Endodermal cell (in vitro differentiated cells): ENCODE results near the gene P2RX6. TPM values are rescaled to one million over a fixed set of nuclear protein-coding genes. Genes with fewer than 3 reads are reported as not detected.

ENCODE experiments used
- DNase-seq: peaks from one replicate; pipeline ENCODE4 v3.0.0-alpha.2; 2017
- H3K27ac ChIP-seq: 2 replicates; pipeline ENCODE4 v1.5.1; 2013; ENCODE audit warnings: mild to moderate bottlenecking, low read depth, low read length, moderate library complexity
- H3K27me3 ChIP-seq: 2 replicates; pipeline ENCODE4 v1.6.1; 2013; ENCODE audit warnings: mild to moderate bottlenecking, low read length, moderate library complexity; ENCODE audit not compliant: insufficient read depth, control insufficient read depth, poor library complexity, severe bottlenecking
- H3K36me3 ChIP-seq: 2 replicates; pipeline ENCODE4 v1.7.0; 2013; ENCODE audit warnings: mild to moderate bottlenecking, low read length, moderate library complexity; ENCODE audit not compliant: control insufficient read depth, insufficient read depth
- H3K4me1 ChIP-seq: one replicate; pipeline ENCODE4 v1.7.0; 2013; ENCODE audit warnings: low read length; ENCODE audit not compliant: control insufficient read depth, insufficient read depth
- H3K4me3 ChIP-seq: 2 replicates; pipeline ENCODE4 v1.5.1; 2013; ENCODE audit warnings: mild to moderate bottlenecking, low read length, moderate library complexity
- H3K9ac ChIP-seq: 2 replicates; pipeline ENCODE4 v1.6.1; 2013; ENCODE audit warnings: mild to moderate bottlenecking, low read length, moderate library complexity; ENCODE audit not compliant: poor library complexity, severe bottlenecking; ENCODE audit errors: extremely low read depth
- H3K9me3 ChIP-seq: 2 replicates; pipeline ENCODE4 v1.6.1; 2013; ENCODE audit warnings: mild to moderate bottlenecking, low read length, moderate library complexity; ENCODE audit not compliant: control insufficient read depth
- H3K27ac Mint-ChIP-seq: 2 replicates; pipeline ENCODE4 v1.8.0; 2020; ENCODE audit warnings: mixed read lengths
- H3K27me3 Mint-ChIP-seq: 2 replicates; pipeline ENCODE4 v1.8.0; 2021; ENCODE audit warnings: mild to moderate bottlenecking, mixed read lengths; ENCODE audit not compliant: insufficient read depth
- H3K36me3 Mint-ChIP-seq: 2 replicates; pipeline ENCODE4 v1.8.0; 2020; ENCODE audit warnings: low read depth, mixed read lengths
- H3K4me1 Mint-ChIP-seq: 2 replicates; pipeline ENCODE4 v1.8.0; 2020; ENCODE audit warnings: mixed read lengths
- H3K4me3 Mint-ChIP-seq: 2 replicates; pipeline ENCODE4 v1.8.0; 2020; ENCODE audit warnings: mild to moderate bottlenecking, moderate library complexity, mixed read lengths
- H3K9me3 Mint-ChIP-seq: 2 replicates; pipeline ENCODE4 v1.8.0; 2020; ENCODE audit warnings: mild to moderate bottlenecking, mixed read lengths
- WGBS, 2 experiments: methylation state at CpG; one replicate each; pipeline versions ENCODE4 v1.1.5 to v1.1.7; 2013; ENCODE audit warnings: missing lambda C conversion rate in 2 of 2, mixed read lengths in 1 of 2; ENCODE audit not compliant: insufficient coverage in 1 of 2, insufficient read length in 1 of 2; 5-methylcytosine and 5-hydroxymethylcytosine counted together
- total RNA-seq, 2 donors: library from RNA; stranded (reverse); fragmentation: NEBNext Ultra II Directional in 1 of 2; extraction: Animal tissue kit (Norgen Biotek cat#: 25700) in 1 of 2; gene quantifications; 2 replicates in 1 of 2; 3 replicates in 1 of 2; pipeline ENCODE4 v1.2.1, GENCODE V29; 2021
- TF ChIP-seq, protein P1 (sequence below): fragments of 200-600 bp; sonication (generic); conservative IDR thresholded peaks from 2 replicates; pipeline ENCODE4 v1.5.0; 2021; ENCODE audit warnings: antibody characterized with exemption, mild to moderate bottlenecking

P2RX6 gene
- total RNA-seq, 2 donors from 2014 or later: 0.73 to 1.9 TPM

DNA sequence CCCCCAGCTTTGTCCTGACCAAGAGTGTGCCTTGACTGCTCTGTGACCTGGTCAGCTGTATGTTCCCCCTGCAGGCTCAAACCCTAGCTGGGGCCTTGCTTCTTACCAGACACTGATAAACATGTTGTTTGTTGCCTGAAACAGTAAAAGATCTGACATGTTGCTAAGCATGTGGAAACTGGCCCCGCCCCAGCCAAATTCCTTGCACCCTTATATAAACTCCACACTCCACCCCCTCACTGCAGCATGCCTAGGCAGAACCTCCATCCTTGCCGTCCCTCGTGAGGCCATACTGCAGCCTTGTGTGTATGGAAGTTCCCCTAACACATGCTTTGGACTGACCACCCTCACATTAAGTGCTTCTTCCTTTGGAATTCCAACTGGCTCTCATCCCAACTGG lies 58.1 kb downstream of the P2RX6 start:
- Histone ChIP-seq H3K27ac (no peak overlapping the region), H3K36me3 (no peaks in the 10 kb centered on the region), H3K4me1 (no peaks in the 10 kb centered on the region), H3K27me3 (no peaks in the 10 kb centered on the region), H3K9ac (no peak overlapping the region), H3K9me3 (no peaks in the 10 kb centered on the region), H3K4me3 (no peak overlapping the region)
- H3K36me3 Mint-ChIP-seq: no peaks in the 10 kb centered on the region
- no peak overlapping the region for H3K4me3 Mint-ChIP-seq
- 90 to 100% methylated on average over 1 to 3 of the region's 3 CpGs for WGBS, 2 experiments
- TF ChIP-seq, protein P1, sequence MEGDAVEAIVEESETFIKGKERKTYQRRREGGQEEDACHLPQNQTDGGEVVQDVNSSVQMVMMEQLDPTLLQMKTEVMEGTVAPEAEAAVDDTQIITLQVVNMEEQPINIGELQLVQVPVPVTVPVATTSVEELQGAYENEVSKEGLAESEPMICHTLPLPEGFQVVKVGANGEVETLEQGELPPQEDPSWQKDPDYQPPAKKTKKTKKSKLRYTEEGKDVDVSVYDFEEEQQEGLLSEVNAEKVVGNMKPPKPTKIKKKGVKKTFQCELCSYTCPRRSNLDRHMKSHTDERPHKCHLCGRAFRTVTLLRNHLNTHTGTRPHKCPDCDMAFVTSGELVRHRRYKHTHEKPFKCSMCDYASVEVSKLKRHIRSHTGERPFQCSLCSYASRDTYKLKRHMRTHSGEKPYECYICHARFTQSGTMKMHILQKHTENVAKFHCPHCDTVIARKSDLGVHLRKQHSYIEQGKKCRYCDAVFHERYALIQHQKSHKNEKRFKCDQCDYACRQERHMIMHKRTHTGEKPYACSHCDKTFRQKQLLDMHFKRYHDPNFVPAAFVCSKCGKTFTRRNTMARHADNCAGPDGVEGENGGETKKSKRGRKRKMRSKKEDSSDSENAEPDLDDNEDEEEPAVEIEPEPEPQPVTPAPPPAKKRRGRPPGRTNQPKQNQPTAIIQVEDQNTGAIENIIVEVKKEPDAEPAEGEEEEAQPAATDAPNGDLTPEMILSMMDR: no peak
- no peaks in the 10 kb centered on the region for H3K4me1 Mint-ChIP-seq
- peaks cover 14% of the 10 kb centered on the region for H3K9me3 Mint-ChIP-seq
- no peak overlapping the region for H3K27ac Mint-ChIP-seq
- no peak for DNase-seq
- H3K27me3 Mint-ChIP-seq: peaks cover 8% of the 10 kb centered on the region

DNA sequence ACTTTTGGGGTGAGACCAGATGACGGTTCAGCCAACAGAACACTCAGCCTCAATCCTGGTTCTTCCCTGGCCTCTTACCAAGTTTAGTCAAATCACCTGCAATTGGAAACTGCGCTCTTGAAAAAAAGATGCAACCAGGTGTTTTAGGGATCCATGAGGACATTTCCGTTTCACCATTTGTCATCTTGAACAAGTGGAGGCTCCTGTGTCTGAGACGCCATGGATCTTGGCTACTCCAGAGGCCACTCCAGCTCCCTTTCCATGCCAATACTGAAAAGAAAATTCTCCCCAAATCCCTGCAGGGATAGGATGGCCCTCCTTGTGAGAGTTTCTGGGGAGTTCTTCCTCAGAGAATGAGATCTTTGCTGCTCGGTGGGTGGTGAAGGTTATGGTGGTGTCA lies 58.5 kb downstream of the P2RX6 start:
- Histone ChIP-seq H3K27me3 (no peaks in the 10 kb centered on the region), H3K9me3 (no peaks in the 10 kb centered on the region), H3K36me3 (no peaks in the 10 kb centered on the region), H3K4me3 (no peak overlapping the region), H3K27ac (no peak overlapping the region), H3K4me1 (no peaks in the 10 kb centered on the region), H3K9ac (no peak overlapping the region)
- Mint-ChIP-seq H3K4me1 (no peaks in the 10 kb centered on the region), H3K9me3 (peaks cover 14% of the 10 kb centered on the region), H3K36me3 (no peaks in the 10 kb centered on the region), H3K27ac (no peak overlapping the region), H3K27me3 (peaks cover 8% of the 10 kb centered on the region), H3K4me3 (no peak overlapping the region)
- TF ChIP-seq, protein P1: no peak
- whole genome bisulfite sequencing, 2 experiments: 92 to 96% methylated on average over 3 to 5 of the region's 5 CpGs
- DNase-seq: no peak

DNA sequence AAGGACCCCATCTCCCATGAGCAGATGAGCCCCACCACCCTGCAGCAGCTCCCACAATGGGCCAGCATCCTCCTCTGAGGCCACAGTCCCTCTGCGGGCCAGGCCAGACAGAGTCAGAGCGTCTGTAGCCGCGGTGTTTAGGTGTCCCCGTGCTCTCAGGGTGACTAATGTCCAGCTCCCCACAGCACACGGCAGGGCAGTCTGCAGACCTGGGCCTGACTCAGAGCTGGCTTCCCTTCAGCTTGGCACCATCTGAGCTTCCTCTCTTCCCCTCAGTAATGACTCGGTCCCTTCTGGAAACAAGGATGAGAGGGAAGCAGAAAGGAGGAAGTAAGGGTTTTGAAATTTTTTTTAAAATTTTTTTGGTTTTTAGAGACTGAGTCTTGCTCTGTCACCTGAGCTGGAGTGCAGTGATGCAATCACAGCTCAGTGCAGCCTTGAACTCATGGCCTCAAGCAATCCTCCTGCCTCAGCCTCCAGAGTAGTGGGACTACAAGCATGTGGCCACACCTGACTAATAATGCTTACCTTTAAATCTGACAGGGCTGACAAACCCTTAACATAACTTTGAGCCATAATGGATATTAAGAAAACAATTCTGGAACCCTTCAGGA lies 59.2 kb downstream of the P2RX6 start:
- no peaks in the 10 kb centered on the region for H3K36me3 ChIP-seq
- 82 to 100% methylated on average over 1 to 7 of the region's 7 CpGs for WGBS, 2 experiments
- H3K9me3 ChIP-seq: no peaks in the 10 kb centered on the region
- TF ChIP-seq, protein P1: no peak
- Mint-ChIP-seq H3K27me3 (peaks cover 8% of the 10 kb centered on the region), H3K9me3 (peaks cover 14% of the 10 kb centered on the region), H3K27ac (no peak overlapping the region), H3K4me1 (peaks cover 5% of the 10 kb centered on the region), H3K4me3 (no peak overlapping the region), H3K36me3 (no peaks in the 10 kb centered on the region)
- H3K27ac ChIP-seq: no peak overlapping the region
- no peaks in the 10 kb centered on the region for H3K27me3 ChIP-seq
- H3K9ac ChIP-seq: no peak overlapping the region
- no peak overlapping the region for H3K4me3 ChIP-seq
- no peaks in the 10 kb centered on the region for H3K4me1 ChIP-seq
- DNase-seq: no peak
